ENCODE measurements around the gene MTA1.

The MTA1 gene

DNA sequence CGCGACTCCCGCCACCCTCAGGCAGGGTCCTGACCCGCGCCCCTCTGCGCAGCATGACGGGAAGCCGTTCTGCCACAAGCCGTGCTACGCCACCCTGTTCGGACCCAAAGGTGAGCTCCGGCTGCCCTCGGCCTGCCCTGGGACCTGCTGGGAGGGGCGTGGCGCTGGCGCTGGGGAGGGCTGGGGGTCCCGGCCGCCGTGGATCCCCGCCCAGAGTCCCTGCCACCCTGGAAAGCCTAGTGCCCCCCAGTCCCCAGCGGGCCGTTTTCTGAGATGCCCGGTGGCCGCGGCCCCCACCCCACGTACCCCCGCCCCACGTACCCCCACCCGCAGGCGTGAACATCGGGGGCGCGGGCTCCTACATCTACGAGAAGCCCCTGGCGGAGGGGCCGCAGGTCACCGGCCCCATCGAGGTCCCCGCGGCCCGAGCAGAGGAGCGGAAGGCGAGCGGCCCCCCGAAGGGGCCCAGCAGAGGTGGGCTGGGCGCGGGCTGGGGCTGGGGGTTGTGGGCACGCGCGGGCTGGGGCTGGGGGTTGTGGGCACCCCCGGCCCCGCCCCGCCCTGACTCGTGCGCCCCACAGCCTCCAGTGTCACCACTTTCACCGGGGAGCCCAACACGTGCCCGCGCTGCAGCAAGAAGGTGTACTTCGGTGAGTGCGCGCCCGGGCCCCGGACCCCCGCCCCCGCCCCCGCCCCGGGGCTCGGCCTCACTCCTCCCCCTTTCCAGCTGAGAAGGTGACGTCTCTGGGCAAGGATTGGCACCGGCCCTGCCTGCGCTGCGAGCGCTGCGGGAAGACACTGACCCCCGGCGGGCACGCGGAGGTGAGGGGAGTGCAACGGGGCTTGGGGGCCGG, 59.0 kb downstream of the MTA1 start:
- DNase-seq = no peak

DNA sequence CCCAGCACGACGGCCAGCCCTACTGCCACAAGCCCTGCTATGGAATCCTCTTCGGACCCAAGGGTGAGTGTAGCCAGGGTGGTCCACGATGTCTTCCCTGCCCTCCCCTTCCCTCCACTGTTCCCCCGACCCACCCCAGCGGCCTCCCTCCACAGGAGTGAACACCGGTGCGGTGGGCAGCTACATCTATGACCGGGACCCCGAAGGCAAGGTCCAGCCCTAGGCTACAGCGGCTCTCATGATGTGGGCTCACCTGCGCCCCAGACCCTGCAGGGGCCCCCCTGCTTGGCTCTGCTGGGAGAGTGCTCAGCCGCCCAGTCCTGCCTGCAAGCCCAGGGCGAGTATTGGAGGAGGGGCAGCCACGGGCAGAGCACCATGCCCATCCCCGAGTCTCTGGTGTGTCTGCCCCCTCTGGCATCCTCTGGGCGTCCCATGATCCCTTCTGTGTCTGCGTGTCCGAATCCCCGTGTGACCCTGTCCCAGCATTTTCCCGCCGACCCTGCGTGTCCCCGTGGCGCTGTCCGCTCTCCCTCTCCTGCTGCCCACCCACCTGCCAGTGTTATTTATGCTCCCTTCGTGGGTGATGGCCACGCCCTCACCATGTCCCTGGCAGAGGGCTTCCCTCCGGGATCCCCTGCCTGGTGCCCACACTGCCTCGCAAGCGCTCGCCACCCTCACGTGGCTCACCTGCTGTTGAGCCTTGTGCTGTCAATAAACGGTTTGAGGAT, 60.0 kb downstream of the MTA1 start:
- no peak for DNase-seq

DNA sequence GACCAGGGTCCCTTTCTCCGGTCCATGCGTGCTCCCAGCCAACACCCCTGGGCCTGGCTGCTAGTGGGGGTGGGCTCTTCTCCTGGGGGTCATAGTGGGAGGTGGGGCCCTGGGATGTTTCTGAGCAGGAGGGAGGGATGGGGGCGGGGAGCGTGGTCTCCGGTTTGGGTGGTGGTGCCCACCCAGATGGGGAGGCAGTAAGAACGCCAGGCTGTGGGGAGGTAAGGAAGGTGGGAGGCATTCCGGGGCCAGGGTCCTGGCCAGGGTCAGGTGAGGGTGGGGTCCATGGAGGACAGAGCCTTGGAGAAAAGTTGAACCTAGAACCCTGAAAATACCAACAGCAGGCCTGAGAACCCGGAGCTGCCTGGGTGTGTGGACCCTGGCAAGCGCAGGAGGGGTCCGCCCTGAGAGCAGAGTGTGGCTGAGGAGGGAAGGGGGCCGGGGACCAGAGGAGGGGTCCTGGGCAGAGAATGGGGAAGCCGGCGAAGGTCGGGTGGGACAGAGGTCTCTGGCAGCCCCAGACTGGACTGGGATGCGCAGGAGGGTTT, 60.6 kb downstream of the MTA1 start:
- DNase-seq = no peak

DNA sequence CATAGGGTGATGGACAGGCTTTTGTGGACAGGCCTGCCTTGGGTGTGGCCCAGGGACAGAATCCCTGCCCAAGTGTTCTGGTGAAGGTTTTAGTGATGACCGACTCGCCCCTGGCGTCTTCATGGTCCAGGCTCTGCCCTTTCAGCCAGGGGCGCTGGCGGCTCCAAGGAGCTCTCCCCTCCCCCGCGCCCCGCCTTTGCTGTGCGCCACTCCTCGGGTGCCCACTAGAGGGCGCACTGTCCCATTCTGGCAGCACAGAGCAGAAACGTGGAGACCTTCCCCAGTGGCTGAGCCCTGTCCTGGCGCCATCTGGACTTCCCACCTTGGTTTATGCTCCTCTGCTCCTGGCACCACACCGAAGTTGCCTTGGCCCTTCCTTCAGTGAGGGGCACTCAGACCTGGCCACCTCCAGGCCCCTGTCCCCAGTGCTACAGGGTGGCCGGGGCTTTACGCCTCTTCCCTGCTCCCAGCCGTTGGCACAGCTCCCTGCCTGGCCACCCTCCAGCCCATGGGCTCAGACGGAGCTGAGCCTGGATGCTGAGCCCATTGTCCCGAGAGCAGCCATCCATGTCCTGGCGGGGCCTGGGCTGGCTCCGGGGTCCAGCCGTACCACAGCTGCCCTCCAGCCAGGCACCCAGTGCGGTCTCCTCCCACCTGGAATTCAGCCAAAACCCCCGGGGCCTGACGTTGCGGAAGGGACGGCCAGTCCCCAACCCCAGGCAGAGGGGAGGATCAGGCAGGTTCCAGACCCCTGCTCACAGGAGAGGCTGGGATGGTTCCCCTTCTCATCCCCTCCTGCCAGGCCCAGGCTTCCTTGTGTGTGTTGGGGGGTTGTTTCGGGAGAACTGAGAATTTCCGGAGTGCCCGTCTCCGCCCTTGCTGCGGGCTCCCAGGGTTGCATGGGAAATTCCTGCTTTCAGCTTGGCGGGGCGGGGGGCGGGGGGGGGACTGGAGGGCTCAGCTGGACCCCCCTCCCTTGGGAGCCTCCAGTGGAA, 61.5 kb downstream of the MTA1 start:
- peak; percentile 91 for DNase-seq

DNA sequence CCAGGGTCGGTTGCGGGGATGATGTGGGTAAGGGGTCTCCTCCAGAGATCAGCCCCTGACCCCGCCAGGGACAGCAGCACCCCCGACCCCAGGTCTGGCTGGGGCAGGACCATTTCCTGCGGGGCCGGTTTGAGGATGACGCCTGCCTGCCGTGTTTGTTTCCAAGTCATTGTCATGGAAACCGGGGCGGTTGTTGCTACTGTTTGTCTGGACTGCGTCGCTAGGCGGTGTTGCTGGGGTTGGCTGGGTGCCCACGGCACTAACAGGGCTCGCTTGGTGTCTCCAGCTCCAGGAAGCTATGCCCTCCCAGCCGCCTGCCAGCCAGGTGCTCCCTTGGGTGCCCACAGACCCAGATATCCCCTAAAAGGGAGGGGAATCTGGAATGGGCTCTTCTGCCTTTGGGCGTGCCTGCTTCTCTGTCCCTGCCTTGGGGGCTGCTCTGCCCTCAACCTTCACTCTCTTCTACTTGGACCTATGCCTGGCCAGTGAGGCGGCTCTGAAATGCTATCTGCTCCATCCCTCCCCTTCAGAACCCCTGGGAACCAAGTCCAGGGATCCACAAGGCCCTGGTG, 62.3 kb downstream of the MTA1 start:
- DNase-seq = peak; percentile 92

DNA sequence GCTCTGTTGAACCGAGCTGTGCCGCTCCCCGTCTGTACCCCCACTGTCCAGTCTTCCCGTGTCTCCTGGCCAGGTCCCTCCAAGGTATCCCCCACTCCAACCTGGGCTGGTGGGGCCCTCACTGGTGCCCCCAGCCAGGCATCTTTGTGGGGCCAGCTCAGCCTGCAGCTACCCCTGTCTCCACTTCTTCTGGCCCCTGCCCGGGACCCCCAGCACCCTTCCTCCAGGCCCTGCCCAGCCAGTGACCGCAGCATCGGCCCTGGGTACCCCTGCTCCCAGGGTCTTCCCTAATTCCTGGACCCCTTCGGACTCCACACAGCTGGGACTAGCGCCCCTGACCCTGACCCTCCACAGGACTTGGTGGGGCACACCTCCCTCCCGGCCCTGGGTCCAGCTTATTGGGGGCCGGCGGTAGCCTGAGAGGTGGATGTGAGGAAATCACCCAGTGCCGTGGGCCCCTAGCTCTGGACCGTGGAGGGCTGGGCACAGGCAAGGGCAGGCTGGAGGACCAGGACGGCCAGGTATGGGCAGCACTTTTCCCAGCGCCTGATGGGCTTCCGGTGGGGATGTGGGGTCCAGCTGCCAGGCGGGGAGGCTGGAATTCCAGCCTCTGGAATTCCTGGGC, 63.0 kb downstream of the MTA1 start:
- no peak for DNase-seq

DNA sequence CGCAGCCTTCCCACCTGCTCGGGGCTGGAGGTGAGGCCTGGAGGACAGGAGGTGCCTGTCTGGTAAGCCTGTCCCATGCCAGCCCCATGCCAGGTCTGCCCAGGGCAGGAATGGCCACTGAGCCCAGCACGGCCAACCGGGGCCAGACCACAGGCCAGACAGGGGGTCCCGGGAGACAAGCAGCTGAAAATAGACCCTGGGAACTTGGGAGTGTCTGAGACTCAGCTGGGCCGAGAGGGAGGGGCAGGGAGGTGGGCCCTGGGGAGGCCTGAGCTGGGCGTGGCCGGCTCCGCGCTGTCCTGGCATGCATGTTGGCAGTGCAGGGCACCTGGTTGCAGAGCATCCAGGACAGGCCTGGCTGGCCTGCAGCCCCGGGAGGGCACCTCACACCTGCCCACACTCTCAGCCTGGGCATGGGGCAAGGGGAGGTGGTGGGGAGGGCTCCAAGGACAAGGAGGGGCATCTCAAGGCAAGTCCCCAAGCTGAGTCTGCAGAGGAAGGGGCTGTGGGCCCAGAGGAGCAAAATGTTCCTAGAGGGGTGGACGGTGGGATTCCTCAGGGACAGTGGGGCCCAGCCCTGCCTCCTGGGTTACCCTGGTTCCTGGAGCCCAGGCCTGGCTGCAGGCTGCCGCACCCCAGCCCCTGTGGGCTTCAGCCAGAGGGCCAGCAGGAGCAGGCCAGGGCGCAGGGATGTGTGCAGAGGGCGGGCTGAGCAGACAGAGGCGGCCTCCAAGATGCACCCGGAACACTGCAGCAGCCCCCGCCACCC, 63.9 kb downstream of the MTA1 start:
- no peak for DNase-seq

DNA sequence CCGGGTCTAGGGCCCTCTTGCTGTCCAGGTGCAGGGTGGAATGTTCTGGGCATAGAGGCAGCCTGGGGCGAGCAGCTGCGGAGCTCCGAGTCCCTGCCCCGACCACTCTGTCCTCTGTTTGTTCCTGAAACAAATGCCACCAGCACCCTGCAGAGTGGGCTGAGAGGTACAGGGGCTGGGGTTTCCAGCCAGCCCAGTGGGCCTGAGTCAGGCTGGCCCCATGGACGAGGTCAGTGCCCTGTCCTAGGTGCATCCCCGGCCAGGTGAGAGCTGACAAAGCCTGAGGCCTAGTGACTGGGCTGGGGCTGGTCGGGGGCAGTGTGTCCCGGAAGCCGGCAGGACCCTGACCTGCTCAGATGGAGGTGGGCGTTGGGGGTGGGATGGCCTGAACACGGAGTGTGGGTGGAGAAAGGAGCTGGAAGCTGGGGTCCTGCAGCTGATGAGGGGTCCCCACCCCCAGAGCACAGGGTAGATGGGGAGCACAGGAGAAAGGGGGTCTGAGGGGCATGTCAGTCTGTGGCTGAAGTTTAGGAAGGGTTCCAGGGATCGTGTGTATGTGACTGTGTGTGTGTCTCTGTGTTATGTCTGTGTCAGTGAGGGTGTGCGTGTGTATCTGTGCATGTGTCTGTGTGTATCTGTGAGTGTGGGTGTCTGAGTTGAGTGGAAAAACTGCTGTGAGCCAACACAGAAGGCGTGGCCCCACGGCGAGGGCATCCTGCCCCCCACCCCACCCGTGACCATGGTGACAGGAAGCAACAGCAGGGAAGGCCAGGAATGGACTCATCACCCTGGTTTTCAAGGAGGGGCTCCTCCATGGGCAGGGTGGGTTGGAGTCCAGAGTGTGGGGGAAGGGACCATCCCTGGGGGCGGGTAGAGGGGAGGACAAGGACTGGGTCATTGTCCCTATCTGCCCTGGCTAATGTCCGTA, 64.7 kb downstream of the MTA1 start:
- DNase-seq = peak; percentile 64

DNA sequence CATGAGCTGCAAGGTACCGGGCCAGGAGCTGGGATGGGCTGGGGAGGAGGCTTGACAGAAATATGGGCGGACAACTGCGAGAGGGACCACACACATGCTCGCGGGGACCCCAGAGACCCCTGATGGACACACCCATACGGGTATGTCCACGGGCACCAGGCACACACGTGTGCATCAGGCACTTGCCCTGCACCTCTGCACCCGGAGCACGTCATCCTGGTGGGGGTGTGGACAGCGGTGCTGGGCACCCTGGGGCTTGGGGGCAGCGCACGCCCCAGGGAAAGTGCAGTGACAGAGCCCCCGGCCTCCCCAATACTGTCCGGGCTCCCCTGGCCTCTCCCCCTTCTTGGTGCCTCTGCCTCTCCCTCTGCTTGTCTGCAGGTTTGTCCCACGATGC, 65.4 kb downstream of the MTA1 start:
- no peak for DNase-seq

DNA sequence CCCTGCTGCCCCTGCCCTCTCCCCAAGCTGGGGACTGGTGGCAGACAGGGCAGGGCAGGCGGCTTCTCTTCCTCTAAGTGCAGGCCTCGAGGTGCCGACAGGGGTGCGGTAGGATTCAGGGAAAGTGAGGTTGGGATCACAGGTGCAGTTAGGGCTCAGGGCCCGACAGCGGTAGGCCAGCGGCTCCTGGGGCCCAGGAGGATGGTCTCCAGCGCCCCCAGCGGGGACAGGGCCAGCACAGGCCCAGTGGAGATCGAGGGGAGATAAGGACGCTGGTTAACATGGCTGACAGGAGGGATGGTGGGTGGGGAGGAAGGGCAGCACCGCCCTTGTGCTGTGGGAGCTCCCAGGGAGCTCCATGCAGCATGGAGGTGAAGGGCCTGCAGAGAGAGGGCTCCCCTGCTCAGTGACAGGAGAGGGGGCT, 66.1 kb downstream of the MTA1 start:
- DNase-seq = peak; percentile 63

DNA sequence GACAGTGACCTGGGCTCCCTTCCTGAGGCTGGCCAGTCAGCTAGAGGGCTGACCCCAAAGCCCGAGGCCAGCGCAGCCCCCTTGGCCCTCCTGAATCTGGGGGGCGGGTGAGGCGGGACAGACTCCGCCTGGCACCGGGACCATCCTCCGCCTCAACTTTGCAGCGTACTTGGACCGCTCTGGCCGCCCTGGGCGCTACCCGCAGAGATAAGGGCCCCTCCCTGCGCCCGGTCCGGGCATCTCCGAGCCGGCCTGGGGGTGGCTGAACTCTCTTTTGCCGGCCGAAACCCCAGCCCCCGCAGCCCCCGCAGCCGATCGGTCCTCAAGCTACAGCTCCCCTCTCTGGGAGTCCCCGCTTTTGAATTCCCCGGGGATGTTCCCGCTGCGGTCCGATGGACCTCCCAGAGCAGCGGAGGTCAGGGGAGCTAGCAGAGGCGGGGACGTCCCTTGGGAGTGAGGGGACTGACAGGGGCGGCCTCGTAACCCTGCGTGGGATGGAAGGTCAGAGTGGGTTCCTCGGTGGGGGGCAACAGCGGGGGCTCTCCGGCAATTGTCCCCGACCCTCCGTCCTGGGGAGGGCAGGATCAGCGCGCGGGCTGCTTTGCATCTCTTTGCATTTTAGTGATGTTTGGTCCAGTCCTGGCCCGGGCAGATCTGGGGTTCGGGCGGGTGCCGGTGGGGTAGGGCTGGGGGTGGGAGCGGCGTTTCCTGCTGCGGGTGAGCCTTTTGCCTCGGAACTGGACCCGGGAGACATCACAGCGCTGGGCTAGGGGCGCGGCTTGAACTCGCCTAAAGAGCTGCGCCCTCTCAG, 66.7 kb downstream of the MTA1 start, which contains the start of gene CRIP1:
CRIP1 (plus strand) TSS at position 724 of the 811 bp plus-strand sequence. CDS start 374 bp downstream, outside the sequence.
- DNase-seq = peak; percentile 18

DNA sequence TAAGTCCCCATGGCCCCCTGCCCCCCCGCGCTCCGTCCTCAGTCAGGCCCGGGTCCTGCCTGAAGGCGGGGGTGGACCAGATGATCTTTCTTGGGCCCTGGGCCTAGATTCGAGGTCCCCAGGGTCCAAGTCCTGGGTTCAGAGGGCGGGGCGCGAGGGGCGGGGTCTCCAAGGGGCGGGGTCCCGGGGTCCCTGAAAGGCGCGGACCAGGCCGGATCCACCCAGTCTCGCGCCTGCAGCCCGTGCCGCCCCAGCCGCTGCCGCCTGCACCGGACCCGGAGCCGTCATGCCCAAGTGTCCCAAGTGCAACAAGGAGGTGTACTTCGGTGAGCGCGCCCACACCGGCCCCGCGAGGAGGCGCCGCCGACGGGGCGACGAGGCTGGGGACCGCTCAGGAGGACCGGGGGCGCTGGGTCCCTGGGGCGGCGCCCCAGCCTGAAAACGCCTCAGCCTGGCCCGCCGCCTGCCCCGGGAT, 67.4 kb downstream of the MTA1 start:
- DNase-seq = peak; percentile 64

DNA sequence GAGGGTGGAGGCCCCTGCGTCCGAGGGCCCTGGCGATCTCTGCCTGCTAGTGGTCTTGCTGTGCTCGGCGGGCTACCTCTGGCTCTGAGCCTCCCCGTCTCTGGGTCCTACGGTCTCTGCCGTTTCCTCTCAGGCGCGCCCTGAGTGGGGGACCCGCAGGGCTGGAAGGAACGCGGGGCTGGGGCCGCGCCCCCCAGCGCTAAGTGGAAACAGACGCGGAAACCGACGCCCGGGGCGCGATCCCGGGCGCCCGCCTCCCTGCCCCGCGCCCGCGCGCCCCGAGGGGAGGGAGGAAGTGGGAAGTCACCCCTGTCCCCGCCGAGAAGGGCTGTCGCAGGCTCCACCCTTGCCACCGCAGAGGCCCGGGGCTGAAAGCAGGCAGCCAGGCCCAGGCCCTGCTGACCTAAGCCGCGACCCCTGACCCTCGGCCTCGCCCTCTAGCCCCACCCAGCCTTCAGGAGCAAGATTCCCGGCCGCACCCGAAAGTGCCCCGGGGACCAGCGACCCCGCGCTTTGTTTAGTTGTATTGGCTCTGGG, 67.9 kb downstream of the MTA1 start:
- DNase-seq = peak; percentile 64

DNA sequence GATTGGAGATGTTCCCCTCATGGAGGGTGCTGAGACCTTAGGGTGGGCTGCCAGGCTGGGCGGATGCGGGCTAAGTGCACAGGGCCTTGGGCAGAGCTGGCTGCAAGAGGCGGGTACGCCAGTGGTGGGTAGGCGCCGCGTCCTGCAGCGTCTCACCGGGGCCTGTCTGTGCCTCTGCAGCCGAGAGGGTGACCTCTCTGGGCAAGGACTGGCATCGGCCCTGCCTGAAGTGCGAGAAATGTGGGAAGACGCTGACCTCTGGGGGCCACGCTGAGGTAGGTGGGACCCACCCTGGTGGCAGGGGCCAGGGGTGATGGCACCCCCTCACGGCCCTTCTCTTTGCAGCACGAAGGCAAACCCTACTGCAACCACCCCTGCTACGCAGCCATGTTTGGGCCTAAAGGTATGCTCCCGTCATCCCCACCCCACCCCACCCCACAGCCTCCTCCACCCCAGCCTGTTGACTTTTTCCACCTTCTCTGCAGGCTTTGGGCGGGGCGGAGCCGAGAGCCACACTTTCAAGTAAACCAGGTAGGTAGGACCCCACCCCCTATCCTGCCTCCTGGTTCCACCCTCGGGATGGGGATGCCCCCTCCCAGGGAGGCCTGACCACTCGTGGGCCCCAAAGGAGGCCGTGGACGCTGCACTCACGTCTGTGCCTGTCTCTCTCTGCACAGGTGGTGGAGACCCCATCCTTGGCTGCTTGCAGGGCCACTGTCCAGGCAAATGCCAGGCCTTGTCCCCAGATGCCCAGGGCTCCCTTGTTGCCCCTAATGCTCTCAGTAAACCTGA, 68.6 kb downstream of the MTA1 start:
- DNase-seq = peak; percentile 36

DNA sequence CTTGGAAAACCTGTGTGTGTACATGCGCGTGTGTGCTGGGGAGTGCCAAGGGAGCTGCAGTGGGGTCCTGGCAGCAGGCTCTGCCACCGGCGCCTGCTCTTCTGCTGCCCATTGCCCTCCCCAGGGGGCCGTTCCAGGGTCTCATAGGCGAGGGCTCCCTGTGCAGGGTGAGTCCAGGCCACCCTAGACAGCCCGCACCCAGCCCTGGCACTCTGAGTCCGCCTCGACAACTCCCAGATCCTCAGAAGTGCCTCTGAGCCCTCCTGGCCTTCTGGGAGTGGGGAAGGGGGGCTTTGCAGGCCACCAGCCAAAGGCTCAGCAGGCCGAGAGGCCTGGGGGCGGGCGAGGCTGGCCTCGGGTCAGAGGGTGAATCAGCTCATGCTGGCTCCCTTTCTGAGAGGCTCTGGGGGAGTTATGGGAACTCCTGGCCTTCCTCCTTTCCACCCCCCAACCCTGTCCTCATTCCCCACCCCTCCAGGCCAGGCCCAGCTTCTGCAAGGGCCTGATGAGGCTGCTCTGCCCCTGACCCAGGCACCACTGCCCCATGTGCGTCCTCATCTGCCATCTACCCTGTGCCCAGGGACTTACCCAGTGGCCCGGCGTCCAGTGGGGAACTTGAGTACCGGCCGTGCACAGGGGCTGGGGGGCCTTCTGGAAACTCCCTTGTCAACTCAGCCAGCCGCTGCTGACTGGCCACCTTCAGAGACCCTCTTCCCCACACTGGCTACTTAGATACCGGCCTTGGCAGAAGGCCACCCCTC, 69.3 kb downstream of the MTA1 start:
- no peak for DNase-seq

DNA sequence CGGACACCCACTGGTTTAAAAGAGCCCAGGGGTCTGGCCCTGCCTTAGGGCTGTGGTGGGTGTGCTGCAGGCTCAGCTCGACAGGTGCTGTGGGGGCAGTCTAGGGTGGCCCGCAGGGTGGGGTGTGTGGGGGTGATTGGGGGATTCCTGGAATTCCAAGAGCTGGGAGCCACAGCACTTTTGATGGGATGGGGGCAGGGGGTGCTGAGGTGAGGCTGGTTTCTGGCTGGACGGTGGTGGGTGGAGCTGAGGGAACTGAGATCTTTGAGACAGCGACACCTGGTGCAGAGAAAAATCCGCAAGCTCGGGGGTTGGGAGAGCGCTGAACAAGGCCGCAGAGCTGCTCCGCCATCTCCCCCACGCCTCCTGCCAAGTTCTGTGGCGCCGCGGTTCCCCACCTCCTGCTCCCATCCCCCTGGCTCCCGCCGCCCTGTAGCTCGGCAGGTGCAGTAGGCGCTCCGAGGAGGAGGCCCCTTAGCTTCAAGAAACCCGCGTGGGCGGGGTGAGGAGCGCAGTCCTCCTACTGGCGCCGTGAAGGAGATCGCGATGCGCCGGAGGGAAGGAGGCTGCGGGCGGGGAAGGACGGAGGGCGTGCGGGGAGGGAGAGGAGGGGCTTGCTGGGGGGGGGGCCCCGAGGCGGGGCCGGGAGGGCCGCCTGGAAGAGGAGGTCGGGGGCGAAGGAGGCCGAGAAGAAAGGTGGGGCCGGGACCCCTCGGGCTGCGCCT, 70.1 kb downstream of the MTA1 start:
- DNase-seq = peak; percentile 88
